Measurements from ENCODE around the gene STK25. TPM values are rescaled to one million over a fixed set of nuclear protein-coding genes. Genes with fewer than 3 reads are reported as not detected.

Gene STK25
- total RNA-seq, 1 donor from 2014 or later, result 125 TPM

DNA sequence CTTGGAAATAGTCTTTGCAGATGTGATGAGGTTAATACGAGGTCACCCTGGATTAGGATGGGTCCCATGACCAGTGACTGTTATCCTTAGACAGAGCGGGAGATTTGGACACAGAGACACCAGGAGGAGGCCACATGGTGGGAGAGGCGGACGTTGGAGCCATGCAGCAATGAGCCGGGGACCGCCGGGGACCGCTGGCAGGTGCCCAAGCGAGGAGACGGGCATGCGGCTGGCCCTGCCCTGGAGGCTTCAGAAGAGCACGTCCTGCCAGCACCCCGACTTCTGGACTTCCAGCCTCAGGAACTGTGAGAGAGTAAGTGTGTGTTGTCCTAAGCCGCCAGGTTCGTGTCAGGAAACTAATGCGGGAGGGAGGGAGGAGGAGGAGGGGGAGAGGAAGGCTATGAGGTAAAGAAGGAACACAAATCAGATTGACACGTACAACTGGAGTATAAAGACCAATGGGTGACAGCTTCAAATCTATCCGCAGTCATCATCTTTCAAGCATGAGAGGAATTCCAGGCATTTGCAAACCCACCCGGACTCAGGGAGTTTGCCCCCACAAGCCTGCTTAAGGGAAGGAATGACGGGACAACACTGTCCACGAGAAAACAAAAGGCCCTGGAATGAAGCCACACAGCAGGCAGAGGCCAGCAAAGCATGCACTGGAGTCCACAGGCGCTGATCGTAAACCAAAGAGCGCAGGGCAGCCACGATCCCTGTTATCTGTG is 38.6 kb upstream of the STK25 start:
- Mint-ChIP-seq H3K27me3 (ENCODE audit: insufficient read depth) (peaks cover 10% of the 10 kb centered on the region), H3K36me3 (ENCODE audit: low read depth) (no peaks in the 10 kb centered on the region)
- intact Hi-C loops (cut with micrococcal nuclease), result no loop called here

DNA sequence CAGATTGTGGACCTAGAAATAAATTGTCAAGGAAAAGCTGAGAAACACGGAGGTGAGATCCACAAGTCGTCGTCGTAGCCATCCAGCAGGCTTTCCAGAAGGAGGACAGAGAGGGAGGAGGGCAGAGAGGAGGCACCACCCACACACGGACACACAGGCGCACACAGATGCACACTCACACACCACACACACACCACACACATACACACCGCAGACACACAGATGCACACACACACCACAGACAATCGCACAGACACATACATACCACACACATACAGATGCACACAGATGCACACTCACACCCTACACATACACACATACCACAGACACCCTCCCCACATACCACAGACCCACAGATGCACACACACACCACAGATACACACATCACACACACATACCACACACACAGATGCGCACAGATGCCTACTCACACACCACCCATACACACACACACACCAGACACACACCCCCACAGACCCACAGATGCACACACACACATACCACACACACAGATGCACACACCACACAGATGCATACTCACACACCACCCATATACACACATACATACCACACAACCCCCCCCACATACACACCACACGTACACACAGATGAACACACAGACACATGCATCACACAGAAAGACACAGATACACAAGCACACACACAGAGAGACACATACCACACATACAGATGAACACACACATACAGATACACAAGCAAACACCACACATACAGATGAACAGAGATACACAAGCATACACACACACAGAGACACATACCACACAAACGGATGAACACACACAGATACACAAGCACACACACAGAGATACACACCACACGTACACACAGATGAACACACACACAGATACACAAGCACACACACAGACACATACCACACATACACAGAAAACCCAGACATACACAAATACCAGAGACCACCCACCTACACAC is 37.4 kb upstream of the STK25 start:
- Mint-ChIP-seq H3K27ac (no peak overlapping the region), H3K4me3 (no peak overlapping the region), H3K27me3 (ENCODE audit: insufficient read depth) (peaks cover 7% of the 10 kb centered on the region), H3K4me1 (ENCODE audit: low read depth) (no peaks in the 10 kb centered on the region), H3K9me3 (no peaks in the 10 kb centered on the region), H3K36me3 (ENCODE audit: low read depth) (no peaks in the 10 kb centered on the region)
- DNase-seq (ENCODE audit: low spot score), result no peak
- intact Hi-C loops (cut with micrococcal nuclease), result no loop called here

More for the DNA sequence above, 38.6 kb upstream of the STK25 start:
- no peak overlapping the region for H3K4me3 Mint-ChIP-seq
- H3K27ac Mint-ChIP-seq, result no peak overlapping the region
- DNase-seq (ENCODE audit: low spot score), result no peak
- H3K9me3 Mint-ChIP-seq, result no peaks in the 10 kb centered on the region
- no peaks in the 10 kb centered on the region for H3K4me1 Mint-ChIP-seq (ENCODE audit: low read depth)

DNA sequence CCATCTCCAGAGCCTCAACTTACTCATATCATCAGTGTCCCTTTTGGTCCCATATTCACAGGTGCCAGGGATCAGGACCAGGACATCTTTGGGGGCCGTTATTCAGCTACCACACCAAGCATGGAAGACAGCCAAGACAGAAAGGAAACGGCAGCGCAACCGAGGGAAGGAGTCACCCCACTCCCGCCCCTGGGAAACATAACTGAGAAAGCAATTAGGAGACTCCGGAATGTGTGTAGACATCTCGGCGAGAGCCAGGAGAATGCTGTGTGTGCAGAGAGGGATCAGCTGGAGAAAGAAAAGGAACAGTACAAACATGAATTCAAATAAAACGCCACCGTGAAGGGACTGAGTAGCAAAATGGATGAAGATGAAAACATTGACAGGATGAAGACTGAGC is 36.7 kb upstream of the STK25 start:
- H3K4me3 Mint-ChIP-seq, result no peak overlapping the region
- no peak overlapping the region for H3K27ac Mint-ChIP-seq
- no peaks in the 10 kb centered on the region for H3K4me1 Mint-ChIP-seq (ENCODE audit: low read depth)
- H3K36me3 Mint-ChIP-seq (ENCODE audit: low read depth), result no peaks in the 10 kb centered on the region
- H3K27me3 Mint-ChIP-seq (ENCODE audit: insufficient read depth), result peaks cover 10% of the 10 kb centered on the region
- intact Hi-C loops (cut with micrococcal nuclease), result no loop called here
- no peak for DNase-seq (ENCODE audit: low spot score)
- H3K9me3 Mint-ChIP-seq, result no peaks in the 10 kb centered on the region

DNA sequence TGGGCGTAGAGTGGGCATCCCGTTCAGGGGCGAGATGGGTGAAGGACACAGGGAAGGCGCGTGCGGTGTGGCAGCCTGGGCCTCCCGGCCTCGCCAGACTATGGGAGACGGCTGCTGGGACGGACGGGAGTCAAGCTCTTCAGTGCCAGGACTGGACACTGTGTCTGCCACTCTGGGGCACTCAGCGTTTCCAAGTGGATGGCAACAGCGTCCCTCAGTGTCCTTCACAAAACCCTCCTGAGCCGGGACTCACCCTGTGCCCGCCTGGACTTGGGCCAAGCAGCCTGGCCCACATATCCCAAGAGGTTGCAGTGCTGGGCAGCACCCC is 33.9 kb upstream of the STK25 start:
- intact Hi-C loops (cut with micrococcal nuclease), result no loop called here
- H3K36me3 Mint-ChIP-seq (ENCODE audit: low read depth), result no peaks in the 10 kb centered on the region
- peaks cover 9% of the 10 kb centered on the region for H3K27me3 Mint-ChIP-seq (ENCODE audit: insufficient read depth)
- no peak overlapping the region for H3K27ac Mint-ChIP-seq
- no peak overlapping the region for H3K4me3 Mint-ChIP-seq
- no peak for DNase-seq (ENCODE audit: low spot score)
- H3K4me1 Mint-ChIP-seq (ENCODE audit: low read depth), result no peaks in the 10 kb centered on the region
- no peaks in the 10 kb centered on the region for H3K9me3 Mint-ChIP-seq

DNA sequence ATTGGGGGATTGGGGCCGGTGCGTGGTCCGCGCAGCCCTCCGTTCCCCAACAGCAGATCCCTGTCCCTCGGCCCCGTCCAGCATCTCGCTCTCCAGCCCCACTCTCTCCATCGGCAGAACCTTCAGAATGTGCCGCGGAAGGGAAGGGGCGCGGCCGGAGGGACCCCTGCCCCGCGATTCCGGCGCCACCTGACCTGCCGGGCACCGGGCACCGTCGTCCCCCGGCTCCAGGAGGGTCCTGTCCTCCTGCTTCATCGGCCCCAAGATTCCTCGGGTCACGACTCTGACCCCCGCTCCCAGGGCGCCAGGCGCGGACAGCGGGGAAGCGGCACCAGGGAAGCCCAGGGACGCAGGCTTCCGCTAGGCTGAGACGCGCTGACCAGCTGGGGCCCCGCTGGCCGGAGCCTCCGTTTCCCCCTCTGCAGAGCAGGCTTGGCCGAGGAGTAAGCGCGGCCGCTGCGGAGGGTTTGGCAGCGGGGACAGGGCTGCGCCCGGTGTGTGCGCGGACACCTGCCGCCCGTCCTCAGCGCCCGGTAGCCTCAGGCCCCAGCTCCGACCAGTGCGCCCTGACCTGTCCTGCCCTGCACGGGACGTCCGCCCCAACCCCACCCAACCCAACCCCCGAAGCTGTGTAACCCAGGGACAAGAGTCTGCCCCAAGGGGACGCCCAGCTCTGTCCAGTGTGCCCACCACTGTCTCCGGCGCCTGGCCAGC is 33.3 kb upstream of the STK25 start:
- no peaks in the 10 kb centered on the region for H3K4me1 Mint-ChIP-seq (ENCODE audit: low read depth)
- no peaks in the 10 kb centered on the region for H3K36me3 Mint-ChIP-seq (ENCODE audit: low read depth)
- no peak for DNase-seq (ENCODE audit: low spot score)
- no peak overlapping the region for H3K4me3 Mint-ChIP-seq
- intact Hi-C loops (cut with micrococcal nuclease), result loop anchor here (1.0 kb wide), 6 partner anchors 33 to 340 kb away; partner anchors contain the start of genes ATG4B, ING5, STK25 and THAP4
- H3K27me3 Mint-ChIP-seq (ENCODE audit: insufficient read depth), result peaks cover 9% of the 10 kb centered on the region
- no peaks in the 10 kb centered on the region for H3K9me3 Mint-ChIP-seq
- no peak overlapping the region for H3K27ac Mint-ChIP-seq

DNA sequence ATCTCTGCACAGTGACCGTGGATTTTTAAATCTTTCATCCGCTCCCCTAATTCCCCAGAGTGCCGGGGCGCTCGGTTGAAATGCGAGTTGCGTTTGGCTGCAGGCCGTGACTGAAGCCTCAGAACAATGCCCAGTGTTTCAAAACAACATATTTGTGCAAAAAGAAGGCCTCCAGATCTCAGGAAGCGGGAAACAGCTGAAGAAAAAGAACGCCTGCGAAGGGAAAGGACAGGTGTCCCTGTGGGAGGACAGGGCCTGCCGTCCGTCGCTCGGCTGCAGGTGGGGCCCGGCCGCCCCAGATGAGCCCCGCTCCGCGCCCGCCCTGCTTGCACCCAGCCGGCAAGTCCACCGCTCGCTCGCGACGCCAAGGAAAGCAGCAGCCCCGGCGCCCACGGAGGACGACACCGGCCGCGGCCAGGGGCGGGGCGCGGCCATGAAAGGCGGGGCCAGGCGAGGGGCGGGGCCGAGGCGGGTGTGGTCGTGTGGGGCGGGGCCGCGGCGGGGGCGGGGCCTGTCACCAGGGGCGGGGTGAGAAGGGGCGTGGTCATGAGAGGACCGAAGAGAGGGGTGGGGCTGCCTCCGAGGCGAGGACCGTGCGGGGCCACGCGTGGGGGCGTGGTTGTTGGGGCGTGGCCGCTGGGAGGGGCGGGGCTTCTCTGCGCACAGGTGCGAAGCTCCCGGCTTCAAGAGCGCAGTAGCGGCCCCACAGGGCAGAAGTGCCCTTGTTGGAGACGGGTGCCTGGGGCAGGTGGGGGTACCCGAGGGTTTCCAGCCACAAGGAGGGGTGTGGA is 32.6 kb upstream of the STK25 start:
- H3K27me3 Mint-ChIP-seq (ENCODE audit: insufficient read depth), result peaks cover 9% of the 10 kb centered on the region
- H3K9me3 Mint-ChIP-seq, result no peaks in the 10 kb centered on the region
- H3K4me1 Mint-ChIP-seq (ENCODE audit: low read depth), result no peaks in the 10 kb centered on the region
- peak; percentile 59 for DNase-seq (ENCODE audit: low spot score)
- no peaks in the 10 kb centered on the region for H3K36me3 Mint-ChIP-seq (ENCODE audit: low read depth)
- no peak overlapping the region for H3K27ac Mint-ChIP-seq
- intact Hi-C loops (cut with micrococcal nuclease), result loop anchor here (1.0 kb wide), 6 partner anchors 33 to 340 kb away; partner anchors contain the start of genes ATG4B, ING5, STK25 and THAP4
- peak overlapping the region; percentile 70 for H3K4me3 Mint-ChIP-seq

DNA sequence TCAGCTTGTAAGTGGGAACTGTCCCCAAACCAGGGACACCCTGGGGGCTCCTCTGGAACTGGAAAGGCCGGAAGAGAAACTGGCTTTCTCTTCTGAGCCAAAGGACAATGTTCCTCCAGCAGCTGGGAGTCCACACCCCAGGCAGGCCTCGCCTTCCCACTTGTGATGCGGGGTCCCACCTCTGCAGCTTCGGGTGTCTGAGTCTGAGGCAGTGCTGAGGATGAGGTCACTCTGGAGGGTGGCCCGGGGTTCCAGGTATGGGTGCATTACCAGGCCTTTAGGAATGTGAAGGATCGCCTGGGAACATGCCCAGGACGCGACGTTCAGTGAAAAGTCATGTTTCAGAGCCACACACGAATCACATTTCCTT is 32.0 kb upstream of the STK25 start:
- Mint-ChIP-seq H3K36me3 (ENCODE audit: low read depth) (no peaks in the 10 kb centered on the region), H3K4me3 (peak overlapping the region; percentile 70), H3K4me1 (ENCODE audit: low read depth) (no peaks in the 10 kb centered on the region), H3K9me3 (no peaks in the 10 kb centered on the region), H3K27me3 (ENCODE audit: insufficient read depth) (peaks cover 9% of the 10 kb centered on the region), H3K27ac (no peak overlapping the region)
- intact Hi-C loops (cut with micrococcal nuclease), result no loop called here
- DNase-seq (ENCODE audit: low spot score), result no peak

DNA sequence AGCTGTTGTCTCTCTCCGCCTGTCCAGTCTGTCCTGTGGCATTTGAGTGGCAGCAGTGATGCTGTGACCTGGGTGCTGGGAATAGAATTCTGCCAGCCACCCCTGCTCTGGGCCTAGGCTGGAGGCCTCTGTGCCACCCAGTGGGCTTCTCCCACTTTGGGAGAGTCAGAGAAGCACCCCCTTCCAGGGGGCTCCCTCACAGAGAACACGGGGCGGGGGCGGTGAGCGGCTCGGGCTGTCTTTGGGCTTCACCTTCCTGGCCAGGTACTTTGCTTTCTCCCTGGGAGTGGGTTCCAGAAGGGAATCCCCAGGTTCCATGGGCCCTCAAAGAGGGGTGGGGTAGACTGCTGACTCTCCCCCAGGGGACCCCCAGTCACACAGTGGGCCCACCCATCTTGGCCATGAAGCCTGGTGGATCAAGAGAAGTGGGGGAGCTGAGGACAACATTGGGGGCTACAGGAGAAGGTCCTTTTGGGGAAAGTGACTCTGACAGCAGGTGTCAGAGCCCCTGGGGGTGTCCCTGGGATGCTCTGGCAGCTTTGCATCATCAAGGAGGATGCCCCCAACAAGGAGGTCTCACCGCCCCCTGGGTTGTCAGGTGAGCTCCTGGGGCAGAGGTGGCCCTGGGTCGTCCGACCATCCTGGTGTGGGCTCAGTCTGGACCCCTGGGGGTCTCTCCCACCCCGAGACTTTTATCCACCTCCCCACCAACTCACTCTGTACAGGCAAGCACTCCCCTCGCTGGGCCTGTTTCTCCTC is 31.4 kb upstream of the STK25 start:
- Mint-ChIP-seq H3K4me1 (ENCODE audit: low read depth) (no peaks in the 10 kb centered on the region), H3K27ac (no peak overlapping the region), H3K27me3 (ENCODE audit: insufficient read depth) (peaks cover 9% of the 10 kb centered on the region), H3K4me3 (no peak overlapping the region), H3K9me3 (no peaks in the 10 kb centered on the region), H3K36me3 (ENCODE audit: low read depth) (no peaks in the 10 kb centered on the region)
- DNase-seq (ENCODE audit: low spot score), result no peak
- intact Hi-C loops (cut with micrococcal nuclease), result no loop called here

DNA sequence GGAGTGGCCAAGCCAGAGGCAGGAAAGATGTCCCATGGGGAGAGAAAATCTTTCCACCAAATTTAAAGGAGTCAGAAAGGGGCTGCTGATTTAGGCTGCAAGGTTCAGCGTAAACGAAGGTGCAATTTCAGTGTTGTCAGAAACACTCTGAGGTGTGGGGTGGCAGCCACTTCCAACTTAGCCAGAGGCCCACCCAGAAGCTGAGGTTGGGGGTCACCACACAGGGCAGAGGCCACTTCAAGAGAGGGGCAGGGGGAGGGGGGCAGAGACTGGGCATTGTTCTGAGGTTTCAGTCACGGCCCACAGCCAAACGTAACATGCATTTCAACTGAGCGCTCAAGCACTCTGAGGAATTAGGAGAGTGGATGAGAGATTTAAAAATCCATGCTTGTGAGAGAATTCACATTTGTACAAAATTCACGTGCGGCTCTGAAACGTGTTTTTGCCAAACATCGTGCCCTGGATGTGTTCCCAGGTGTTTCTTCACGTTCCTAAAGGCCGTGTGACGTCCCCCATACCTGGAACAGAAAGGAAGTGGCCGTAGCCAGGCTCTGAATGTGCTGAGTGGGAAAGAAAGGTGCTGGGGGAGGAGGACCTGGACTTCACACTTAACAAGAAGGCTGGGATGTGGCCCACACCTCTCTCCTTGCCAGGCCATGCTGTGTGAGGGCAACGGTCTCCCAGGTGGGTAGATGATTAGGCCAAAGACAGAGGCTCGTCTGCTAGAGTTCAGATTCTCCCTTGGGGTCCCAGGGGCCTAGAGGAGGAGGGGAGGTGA is 30.6 kb upstream of the STK25 start:
- no peak overlapping the region for H3K27ac Mint-ChIP-seq
- H3K9me3 Mint-ChIP-seq, result no peaks in the 10 kb centered on the region
- H3K36me3 Mint-ChIP-seq (ENCODE audit: low read depth), result no peaks in the 10 kb centered on the region
- H3K4me1 Mint-ChIP-seq (ENCODE audit: low read depth), result no peaks in the 10 kb centered on the region
- no peak overlapping the region for H3K4me3 Mint-ChIP-seq
- DNase-seq (ENCODE audit: low spot score), result no peak
- intact Hi-C loops (cut with micrococcal nuclease), result no loop called here
- H3K27me3 Mint-ChIP-seq (ENCODE audit: insufficient read depth), result peaks cover 9% of the 10 kb centered on the region

DNA sequence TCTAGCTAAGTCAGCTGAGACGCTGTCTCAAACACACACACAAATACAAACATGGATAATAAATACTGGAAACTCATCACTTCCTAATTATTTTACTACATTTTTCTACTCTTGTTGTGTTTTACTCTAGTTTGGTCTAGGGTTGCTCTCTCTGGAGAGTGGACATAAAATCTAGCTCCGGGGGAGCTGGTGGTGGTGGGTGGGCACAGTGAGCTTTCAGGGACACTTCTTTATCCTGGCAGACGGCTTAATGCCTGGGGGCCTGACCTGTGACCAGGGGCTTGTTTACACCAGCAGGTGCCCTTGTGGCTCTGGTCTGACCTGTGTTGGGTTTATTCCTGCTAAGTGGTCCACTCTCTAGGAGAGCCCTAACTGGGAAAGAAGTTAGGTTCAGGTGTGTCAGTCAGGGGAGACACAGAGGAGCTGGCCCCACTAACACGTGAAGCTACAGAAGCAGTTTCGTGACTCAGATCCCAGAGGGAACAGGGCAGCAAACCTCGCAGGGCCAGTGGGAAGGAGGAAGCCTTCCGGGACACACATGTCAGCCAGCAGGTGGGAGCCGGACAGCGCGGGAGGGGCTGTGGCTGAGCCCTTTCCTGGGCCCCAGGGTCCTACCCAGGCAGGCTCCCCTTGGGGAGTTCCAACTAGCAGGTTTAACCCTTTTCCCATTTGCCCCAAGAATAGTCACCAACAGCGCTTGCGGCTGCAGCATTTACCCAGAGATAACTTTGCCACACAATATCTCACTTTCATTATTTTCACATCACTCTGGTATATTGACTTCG is 27.7 kb upstream of the STK25 start:
- H3K36me3 Mint-ChIP-seq (ENCODE audit: low read depth), result no peaks in the 10 kb centered on the region
- H3K4me3 Mint-ChIP-seq, result no peak overlapping the region
- H3K27ac Mint-ChIP-seq, result no peak overlapping the region
- peaks cover 5% of the 10 kb centered on the region for H3K27me3 Mint-ChIP-seq (ENCODE audit: insufficient read depth)
- no peaks in the 10 kb centered on the region for H3K9me3 Mint-ChIP-seq
- DNase-seq (ENCODE audit: low spot score), result no peak
- intact Hi-C loops (cut with micrococcal nuclease), result no loop called here
- H3K4me1 Mint-ChIP-seq (ENCODE audit: low read depth), result no peaks in the 10 kb centered on the region
